ENCODE data around the gene IQCC.
A peak's percentile ranks its signal among the peaks of the same experiment; 100 is the strongest.

The IQCC gene

GRCh38 chr1:32224285-32224684 is 18.8 kb downstream of the IQCC start:
- DNase-seq, result no peak

- DNase-seq, result no peak
These were observed 23.3 kb downstream of the IQCC start for GRCh38 chr1:32228771-32229170.

GRCh38 chr1:32231843-32232432 is 26.5 kb downstream of the IQCC start:
- DNase-seq, result no peak

GRCh38 chr1:32232558-32233304 is 27.3 kb downstream of the IQCC start:
- DNase-seq, result no peak

GRCh38 chr1:32234792-32235191 is 29.3 kb downstream of the IQCC start:
- peak; percentile 28 for DNase-seq

- DNase-seq, result peak; percentile 25
These were observed 33.9 kb downstream of the IQCC start for GRCh38 chr1:32239337-32239736.

- DNase-seq, result no peak
These were observed 34.3 kb downstream of the IQCC start for GRCh38 chr1:32239790-32240139.

- DNase-seq, result peak; percentile 52
These were observed 34.9 kb downstream of the IQCC start for GRCh38 chr1:32240140-32240951.

- peak; percentile 62 for DNase-seq
These were observed 35.7 kb downstream of the IQCC start for GRCh38 chr1:32241001-32241763.

- DNase-seq, result no peak
These were observed 36.9 kb downstream of the IQCC start for GRCh38 chr1:32242341-32242851.

GRCh38 chr1:32246888-32247273 is 41.4 kb downstream of the IQCC start, which contains the start of gene FAM167B:
Gene FAM167B, plus strand, starts transcription at chr1:32247222. Its CDS starts 200 bp downstream, at chr1:32247422.
- DNase-seq, result no peak

- DNase-seq, result no peak
These were observed 42.0 kb downstream of the IQCC start for GRCh38 chr1:32247452-32247851.

GRCh38 chr1:32247983-32248889 is 42.8 kb downstream of the IQCC start:
- DNase-seq, result peak; percentile 73

- no peak for DNase-seq
These were observed 44.5 kb downstream of the IQCC start for GRCh38 chr1:32249831-32250525.

- DNase-seq, result no peak
These were observed 45.6 kb downstream of the IQCC start, which contains the start of gene LCK for GRCh38 chr1:32250893-32251716. Gene LCK, plus strand, starts transcription at chr1:32251265. Its CDS starts 23,065 bp downstream, at chr1:32274330.

GRCh38 chr1:32255072-32256071 is 49.9 kb downstream of the IQCC start:
- no peak for DNase-seq

- no peak for DNase-seq
These were observed 51.2 kb downstream of the IQCC start for GRCh38 chr1:32256473-32257226.

GRCh38 chr1:32257227-32257508 is 51.7 kb downstream of the IQCC start:
- DNase-seq, result no peak

All from NCI-H526 treated with DMSO at 0.1 percent for 48 hours (cell line).